ENCODE data around the gene HECW1.

The HECW1 gene

GRCh38 chr7:43535810-43536585, 423.6 kb downstream of the HECW1 start:
- DNase-seq (ENCODE audit: low read depth, low spot score): no peak

GRCh38 chr7:43536773-43537172, 424.3 kb downstream of the HECW1 start:
- DNase-seq (ENCODE audit: low read depth, low spot score): no peak

GRCh38 chr7:43537765-43538403, 425.4 kb downstream of the HECW1 start:
- DNase-seq (ENCODE audit: low read depth, low spot score): no peak

- no peak for DNase-seq (ENCODE audit: low read depth, low spot score)
These were observed 425.9 kb downstream of the HECW1 start for GRCh38 chr7:43538404-43538771.

DNA sequence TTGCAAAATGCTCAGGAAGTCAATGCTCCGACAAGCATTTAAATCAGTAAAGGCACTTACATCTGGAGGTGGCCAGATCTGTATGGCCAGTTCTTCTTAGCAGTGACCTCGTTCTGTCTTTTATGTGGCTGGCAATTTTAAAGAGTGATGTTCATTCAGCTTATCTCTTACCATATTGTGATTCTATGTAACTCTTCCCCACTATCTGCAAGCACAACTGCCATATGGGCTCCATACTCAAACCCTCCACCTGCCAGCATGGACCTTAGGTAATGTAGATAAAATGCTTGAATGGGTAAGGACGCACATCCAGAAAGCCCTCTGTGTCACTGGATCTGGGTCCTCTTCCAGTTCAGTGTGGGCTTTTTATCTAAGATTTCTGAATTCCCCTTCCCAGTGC, 428.0 kb downstream of the HECW1 start:
- DNase-seq (ENCODE audit: low read depth, low spot score): no peak

DNA sequence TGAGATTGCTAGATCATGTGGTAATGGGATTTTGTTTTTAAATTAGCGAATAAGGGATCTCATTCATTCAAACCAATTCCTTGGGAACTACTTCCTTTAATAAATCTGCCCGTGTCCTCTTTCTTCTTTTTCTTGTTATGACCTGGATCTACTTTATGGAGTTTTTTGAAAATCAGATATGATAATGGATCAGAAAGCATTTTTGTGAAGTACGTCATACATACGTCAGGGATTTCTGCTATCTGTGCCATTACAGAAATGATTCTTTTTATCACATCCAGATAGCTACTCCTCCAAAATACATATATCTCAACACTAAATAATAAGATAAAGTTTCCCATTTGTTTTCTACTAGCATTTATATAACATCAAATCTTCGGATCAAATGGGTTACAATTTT, 430.3 kb downstream of the HECW1 start:
- no peak for DNase-seq (ENCODE audit: low read depth, low spot score)

DNA sequence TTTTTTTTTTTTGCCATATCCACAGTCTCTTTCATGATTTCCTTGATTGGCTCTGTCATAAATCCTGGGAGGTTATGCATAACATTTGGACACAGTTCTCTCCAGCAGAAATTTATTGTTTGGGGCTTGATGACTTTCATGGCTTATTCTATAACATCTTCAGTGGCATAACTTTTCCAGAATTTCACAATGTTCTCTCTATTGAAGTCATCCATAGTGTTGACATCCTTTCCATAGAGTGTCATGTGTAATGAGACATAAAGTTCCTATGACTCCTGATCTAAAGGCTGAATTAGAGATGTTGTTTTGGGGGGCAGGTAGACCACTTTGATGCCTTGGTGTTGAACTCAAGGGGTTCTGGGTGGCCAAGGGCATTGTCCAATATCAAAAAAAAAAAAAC, 433.8 kb downstream of the HECW1 start:
- DNase-seq (ENCODE audit: low read depth, low spot score): no peak

DNA sequence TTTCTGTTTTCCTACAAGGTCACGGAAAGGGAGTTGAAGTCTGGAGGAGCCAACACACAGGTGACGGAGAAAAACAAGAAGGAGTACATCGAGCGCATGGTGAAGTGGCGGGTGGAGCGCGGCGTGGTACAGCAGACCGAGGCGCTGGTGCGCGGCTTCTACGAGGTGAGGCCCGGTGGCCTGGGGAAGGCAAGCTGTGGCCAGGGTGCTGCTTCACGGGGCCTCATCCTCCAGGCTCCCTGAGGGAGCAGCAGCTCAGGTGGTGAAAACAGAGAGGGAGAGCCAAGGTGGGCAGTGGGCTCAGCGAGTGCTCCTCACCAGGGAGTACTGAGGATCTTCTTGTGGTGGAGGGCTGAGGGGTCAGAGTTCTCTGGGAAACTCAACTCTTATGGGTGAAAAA, 438.0 kb downstream of the HECW1 start:
- DNase-seq (ENCODE audit: low read depth, low spot score): no peak

- DNase-seq (ENCODE audit: low read depth, low spot score): no peak
These were observed 439.7 kb downstream of the HECW1 start for GRCh38 chr7:43552122-43552521.

DNA sequence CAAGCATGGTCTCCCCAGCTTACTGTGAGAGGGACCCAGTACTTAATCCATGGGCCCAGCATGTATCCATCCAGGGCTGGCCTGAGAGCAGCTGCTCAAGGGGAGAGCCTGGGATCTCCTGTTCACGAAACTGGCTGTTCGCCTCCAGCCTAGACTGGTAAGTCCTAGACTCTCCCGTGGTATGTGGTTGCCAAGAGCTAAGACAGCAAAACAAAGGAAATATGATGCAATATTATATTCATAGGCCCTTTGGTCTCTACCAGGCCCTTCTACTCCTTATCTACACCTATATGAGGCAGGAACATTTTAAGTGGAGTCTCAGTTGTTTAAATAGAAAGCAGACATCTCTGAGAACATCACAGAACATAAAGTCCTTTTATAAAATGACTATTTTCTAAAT, 441.6 kb downstream of the HECW1 start:
- no peak for DNase-seq (ENCODE audit: low read depth, low spot score)

- no peak for DNase-seq (ENCODE audit: low read depth, low spot score)
These were observed 442.0 kb downstream of the HECW1 start for GRCh38 chr7:43554423-43554822.

GRCh38 chr7:43557831-43558495, 445.5 kb downstream of the HECW1 start:
- no peak for DNase-seq (ENCODE audit: low read depth, low spot score)

- DNase-seq (ENCODE audit: low read depth, low spot score): no peak
These were observed 446.9 kb downstream of the HECW1 start for GRCh38 chr7:43559171-43559945.

- DNase-seq (ENCODE audit: low read depth, low spot score): no peak
These were observed 447.5 kb downstream of the HECW1 start for GRCh38 chr7:43559946-43560335.

- DNase-seq (ENCODE audit: low read depth, low spot score): no peak
These were observed 448.4 kb downstream of the HECW1 start for GRCh38 chr7:43560742-43561330.

GRCh38 chr7:43562383-43562782, 449.9 kb downstream of the HECW1 start:
- no peak for DNase-seq (ENCODE audit: low read depth, low spot score)

DNA sequence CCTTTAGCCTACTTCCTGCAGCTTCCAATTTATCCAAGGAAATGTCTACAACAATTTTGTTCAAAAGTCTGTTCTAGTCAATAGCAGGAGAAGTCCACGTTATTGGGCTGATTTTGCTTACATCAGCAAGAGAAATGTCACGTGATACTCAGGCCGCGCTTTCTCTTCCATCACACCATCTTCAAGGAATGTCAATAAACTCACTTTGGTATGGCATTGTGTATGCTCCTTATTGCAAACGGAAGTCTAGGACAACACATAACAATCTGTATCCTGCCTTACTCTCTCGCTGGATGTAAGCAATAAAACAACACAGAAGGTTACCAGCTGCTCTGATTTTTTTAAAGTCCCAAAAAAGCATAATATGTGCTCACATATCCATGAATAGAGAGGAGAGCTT, 453.3 kb downstream of the HECW1 start:
- DNase-seq (ENCODE audit: low read depth, low spot score): no peak

DNA sequence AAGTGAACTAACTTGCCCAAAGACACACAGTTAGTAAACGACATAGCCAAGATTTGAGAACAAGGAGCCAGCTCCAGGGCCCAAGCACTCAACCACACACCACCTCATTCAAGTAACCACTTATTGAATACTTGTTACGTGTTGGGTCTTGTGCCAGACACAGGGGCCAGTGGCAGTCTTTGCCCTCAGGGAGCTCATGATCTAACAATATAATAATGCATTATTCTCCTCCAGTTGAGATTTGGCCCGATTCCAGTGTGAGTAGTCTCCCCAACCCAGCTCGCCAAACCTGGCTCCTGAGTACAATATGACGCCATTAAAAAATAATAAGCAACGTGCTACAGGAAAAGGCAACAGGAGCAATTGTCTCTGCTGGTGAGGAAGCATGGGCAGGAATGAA, 456.1 kb downstream of the HECW1 start:
- no peak for DNase-seq (ENCODE audit: low read depth, low spot score)

- DNase-seq (ENCODE audit: low read depth, low spot score): no peak
These were observed 457.0 kb downstream of the HECW1 start for GRCh38 chr7:43569424-43569823.

DNA sequence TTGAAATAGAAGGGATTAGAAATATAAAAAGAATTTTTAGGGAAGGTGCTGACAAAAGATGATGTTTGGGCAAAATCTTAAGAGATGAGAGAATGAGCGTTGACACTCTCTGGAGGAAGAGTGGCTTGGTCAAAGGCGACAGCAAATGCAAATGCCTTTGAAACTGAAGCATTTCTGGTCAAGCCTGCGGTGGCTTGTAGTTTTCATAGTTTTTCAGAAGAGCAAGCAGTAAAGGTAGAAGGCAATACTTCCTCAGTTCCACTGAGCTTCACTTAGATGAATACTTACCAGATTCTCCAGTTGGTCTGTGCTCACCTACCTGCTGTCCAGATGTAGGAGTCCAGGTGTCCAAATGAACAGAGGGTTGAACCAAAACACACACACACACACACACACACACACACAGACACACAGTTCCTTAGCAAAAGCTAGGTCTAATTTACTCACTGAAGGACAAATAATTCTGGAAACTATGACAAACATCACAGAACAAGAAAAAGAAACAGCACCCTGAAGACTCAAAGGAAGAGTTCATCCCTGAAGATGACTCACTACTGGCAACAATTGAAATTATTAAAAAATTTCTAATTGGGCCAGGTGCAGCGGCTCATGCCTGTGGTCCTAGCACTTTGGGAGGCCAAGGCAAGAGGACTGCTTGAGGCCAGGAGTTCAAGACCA, 458.4 kb downstream of the HECW1 start:
- DNase-seq (ENCODE audit: low read depth, low spot score): no peak

DNA sequence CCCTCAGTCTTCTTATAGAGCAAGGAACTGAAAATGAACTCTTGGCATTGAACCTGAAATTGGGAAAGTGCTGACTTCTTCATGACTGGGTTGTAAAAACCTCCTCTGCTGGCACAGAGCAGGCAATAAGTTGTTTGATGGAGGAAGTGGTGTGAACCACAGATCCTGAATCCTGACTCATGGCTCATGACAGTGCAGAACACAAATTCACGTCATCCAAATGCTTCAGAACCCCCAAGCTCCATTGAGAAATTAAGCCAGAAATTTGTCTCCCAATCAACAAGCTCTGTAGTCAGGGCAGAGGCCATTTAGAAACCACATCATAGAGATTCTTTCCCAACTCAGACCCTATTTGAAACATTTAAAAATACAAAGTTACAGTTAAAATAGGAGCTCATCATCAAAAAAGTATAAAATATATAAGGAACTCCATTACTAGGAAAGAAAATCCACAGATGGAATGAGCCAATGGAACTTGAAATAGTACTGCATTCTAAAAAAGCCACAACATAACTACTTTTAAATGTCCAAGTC, 460.1 kb downstream of the HECW1 start:
- no peak for DNase-seq (ENCODE audit: low read depth, low spot score)
